ENCODE measurements around the gene SLC29A3.
"Not testable (repeated sequence)": the region's sequence is repeated elsewhere in the genome, so short reads cannot be mapped to it uniquely, and the experiment has no call there.

The SLC29A3 gene

GRCh38 chr10:71348850-71349249 is 29.8 kb downstream of the SLC29A3 start:
- DNase-seq, result no peak

GRCh38 chr10:71349406-71349805 is 30.3 kb downstream of the SLC29A3 start:
- no peak for DNase-seq

GRCh38 chr10:71351087-71351486 is 32.0 kb downstream of the SLC29A3 start:
- no peak for DNase-seq

GRCh38 chr10:71351628-71352319 is 32.7 kb downstream of the SLC29A3 start:
- DNase-seq, result no peak

- DNase-seq, result no peak
These were observed 34.6 kb downstream of the SLC29A3 start for GRCh38 chr10:71353639-71354038.

- no peak for DNase-seq
These were observed 35.7 kb downstream of the SLC29A3 start for GRCh38 chr10:71354776-71355175.

- DNase-seq, result no peak
These were observed 36.8 kb downstream of the SLC29A3 start for GRCh38 chr10:71355886-71356285.

GRCh38 chr10:71357792-71358265 is 38.8 kb downstream of the SLC29A3 start:
- DNase-seq, result no peak

GRCh38 chr10:71358277-71358676 is 39.2 kb downstream of the SLC29A3 start:
- DNase-seq, result no peak

GRCh38 chr10:71358906-71359305 is 39.8 kb downstream of the SLC29A3 start:
- DNase-seq, result not testable (repeated sequence)

GRCh38 chr10:71359364-71360046 is 40.4 kb downstream of the SLC29A3 start:
- no peak for DNase-seq

GRCh38 chr10:71360735-71361134 is 41.7 kb downstream of the SLC29A3 start:
- no peak for DNase-seq

GRCh38 chr10:71361581-71361980 is 42.5 kb downstream of the SLC29A3 start:
- DNase-seq, result no peak

- DNase-seq, result no peak
These were observed 43.1 kb downstream of the SLC29A3 start for GRCh38 chr10:71362141-71362540.

- no peak for DNase-seq
These were observed 44.9 kb downstream of the SLC29A3 start for GRCh38 chr10:71363936-71364335.

GRCh38 chr10:71365366-71365765 is 46.3 kb downstream of the SLC29A3 start:
- DNase-seq, result no peak

GRCh38 chr10:71366690-71367089 is 47.6 kb downstream of the SLC29A3 start:
- DNase-seq, result no peak

GRCh38 chr10:71367271-71367670 is 48.2 kb downstream of the SLC29A3 start:
- no peak for DNase-seq

GRCh38 chr10:71368176-71368575 is 49.1 kb downstream of the SLC29A3 start:
- no peak for DNase-seq

GRCh38 chr10:71368643-71369042 is 49.6 kb downstream of the SLC29A3 start:
- DNase-seq, result no peak

GRCh38 chr10:71369602-71370001 is 50.5 kb downstream of the SLC29A3 start:
- DNase-seq, result no peak

GRCh38 chr10:71370031-71370430 is 51.0 kb downstream of the SLC29A3 start:
- no peak for DNase-seq

- DNase-seq, result no peak
These were observed 52.7 kb downstream of the SLC29A3 start for GRCh38 chr10:71371750-71372166.

- no peak for DNase-seq
These were observed 53.9 kb downstream of the SLC29A3 start for GRCh38 chr10:71372882-71373495.

All from stimulated activated CD4-positive, alpha-beta T cell treated with anti-CD3 and anti-CD28 coated beads, Interleukin-4, amount 100 ng/mL, for 4 hours (primary cell).